AG09319 (cell line): ENCODE measurements around the gene PSMA2.

Experiments used
- DNase-seq: peaks from one replicate; pipeline ENCODE4 v3.0.0-alpha.2; 2010; ENCODE audit warnings: low read depth; ENCODE audit errors: extremely low read depth
- TF ChIP-seq, protein P1 (sequence below): IDR thresholded peaks from 2 replicates; pipeline ENCODE4 v1.5.1; 2011; ENCODE audit warnings: low read depth, mild to moderate bottlenecking, inconsistent platforms, low read length, moderate library complexity

PSMA2 gene

DNA sequence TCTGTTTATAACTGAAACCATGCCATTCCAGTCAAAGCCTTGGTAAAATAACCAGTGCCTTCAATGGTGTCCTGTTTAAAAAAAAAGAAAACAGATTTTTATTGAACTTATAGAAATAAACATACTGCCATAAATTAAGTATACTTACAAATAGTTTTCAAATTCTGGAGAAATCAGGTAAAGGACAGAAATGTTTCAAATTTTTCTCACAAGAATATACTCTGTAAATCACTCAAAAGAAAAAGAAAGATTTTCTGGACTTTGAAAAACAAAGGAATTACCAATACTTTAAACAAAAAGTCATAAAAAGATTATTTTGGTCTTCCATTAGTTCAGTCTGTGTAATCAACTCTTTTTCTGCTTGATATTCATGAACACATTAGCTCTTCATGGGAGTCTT lies 24.1 kb upstream of the PSMA2 start:
- DNase-seq, result no peak
- TF ChIP-seq, protein P1, sequence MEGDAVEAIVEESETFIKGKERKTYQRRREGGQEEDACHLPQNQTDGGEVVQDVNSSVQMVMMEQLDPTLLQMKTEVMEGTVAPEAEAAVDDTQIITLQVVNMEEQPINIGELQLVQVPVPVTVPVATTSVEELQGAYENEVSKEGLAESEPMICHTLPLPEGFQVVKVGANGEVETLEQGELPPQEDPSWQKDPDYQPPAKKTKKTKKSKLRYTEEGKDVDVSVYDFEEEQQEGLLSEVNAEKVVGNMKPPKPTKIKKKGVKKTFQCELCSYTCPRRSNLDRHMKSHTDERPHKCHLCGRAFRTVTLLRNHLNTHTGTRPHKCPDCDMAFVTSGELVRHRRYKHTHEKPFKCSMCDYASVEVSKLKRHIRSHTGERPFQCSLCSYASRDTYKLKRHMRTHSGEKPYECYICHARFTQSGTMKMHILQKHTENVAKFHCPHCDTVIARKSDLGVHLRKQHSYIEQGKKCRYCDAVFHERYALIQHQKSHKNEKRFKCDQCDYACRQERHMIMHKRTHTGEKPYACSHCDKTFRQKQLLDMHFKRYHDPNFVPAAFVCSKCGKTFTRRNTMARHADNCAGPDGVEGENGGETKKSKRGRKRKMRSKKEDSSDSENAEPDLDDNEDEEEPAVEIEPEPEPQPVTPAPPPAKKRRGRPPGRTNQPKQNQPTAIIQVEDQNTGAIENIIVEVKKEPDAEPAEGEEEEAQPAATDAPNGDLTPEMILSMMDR, result no peak

DNA sequence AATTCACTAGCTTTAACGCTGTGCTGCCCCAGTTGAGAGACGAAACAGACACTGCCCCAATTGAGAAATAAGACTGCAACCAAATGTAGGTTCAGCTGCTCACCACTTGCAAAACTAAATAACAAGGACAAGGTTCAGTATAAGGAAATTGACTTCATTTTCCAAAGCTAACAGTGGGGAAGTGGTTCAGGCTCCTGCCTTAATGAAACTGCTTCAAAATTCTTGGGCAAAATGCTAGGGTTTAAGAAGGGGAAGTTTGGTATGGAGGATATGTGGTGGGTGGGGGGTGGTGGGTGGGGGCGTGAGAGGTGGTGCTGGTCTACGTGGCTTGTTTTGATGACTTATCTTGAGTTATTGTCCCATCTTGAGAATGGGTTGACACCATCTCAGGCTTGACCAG lies 22.0 kb upstream of the PSMA2 start:
- TF ChIP-seq, protein P1, result no peak
- no peak for DNase-seq

GRCh38 chr7:42952328-42952727 lies 20.4 kb upstream of the PSMA2 start:
- TF ChIP-seq, protein P1, result no peak
- no peak for DNase-seq

DNA sequence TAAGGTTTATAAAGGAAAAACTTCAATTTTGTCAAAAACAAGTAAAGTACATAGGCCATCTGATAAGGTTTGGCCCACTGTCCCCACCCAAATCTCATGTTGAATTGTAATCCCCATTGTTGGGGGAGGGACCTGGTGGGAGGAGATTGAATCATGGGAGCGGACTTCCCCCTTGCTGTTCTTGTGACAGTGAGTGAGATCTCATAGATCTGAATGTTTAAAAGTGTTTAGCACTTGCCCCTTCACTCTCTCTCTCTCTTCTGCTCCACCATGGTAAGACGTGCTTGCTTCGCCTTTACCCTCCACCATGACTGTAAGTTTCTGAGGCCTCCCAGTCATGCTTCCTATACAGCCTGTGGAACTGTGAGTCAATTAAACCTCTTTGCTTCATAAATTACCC lies 18.4 kb upstream of the PSMA2 start:
- TF ChIP-seq, protein P1, result no peak
- no peak for DNase-seq

- no peak for DNase-seq
Measured at GRCh38 chr7:42947521-42947920, 15.5 kb upstream of the PSMA2 start.

GRCh38 chr7:42946627-42946950 lies 14.6 kb upstream of the PSMA2 start:
- TF ChIP-seq, protein P1, result no peak
- DNase-seq, result no peak

More at GRCh38 chr7:42947521-42947920, 15.5 kb upstream of the PSMA2 start:
- TF ChIP-seq, protein P1, result no peak

DNA sequence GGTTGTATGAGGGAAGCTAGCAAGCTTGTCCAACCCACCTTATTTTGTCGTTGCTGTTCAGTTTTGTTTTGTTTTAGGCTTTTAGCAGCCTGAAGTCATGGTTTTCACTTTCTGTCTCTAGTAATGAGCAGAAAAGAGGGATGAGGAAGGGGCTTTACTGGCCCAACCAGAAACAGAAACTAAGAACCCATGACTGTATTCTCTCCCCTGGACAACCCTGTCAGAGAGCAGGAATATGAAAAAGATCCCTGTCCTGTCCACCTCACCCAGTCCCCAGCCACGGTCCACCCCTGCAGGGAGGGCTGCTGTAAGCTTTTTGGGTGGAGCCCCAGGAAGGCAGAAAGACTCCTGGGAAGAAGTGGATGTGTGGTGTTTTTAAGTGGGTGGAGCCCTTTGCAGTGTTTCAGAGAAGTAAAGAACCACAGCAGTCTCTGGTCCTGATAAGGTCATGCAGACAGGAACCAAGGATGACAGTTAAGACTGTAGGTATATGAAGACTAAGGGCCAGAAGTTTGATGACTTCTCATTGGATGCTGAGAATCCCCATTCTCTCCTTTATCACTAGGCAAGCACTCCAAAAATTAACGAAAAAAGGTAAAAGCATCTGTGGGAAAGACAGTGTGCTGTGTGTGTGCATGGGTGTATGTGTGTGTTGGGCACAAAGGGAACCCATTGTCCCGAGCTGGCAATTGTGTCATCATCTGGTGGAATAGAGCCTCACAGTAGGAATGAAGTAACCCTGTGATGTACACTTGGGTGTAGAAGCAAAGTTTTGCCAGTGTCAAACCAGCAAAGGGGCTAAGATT lies 14.1 kb upstream of the PSMA2 start:
- TF ChIP-seq, protein P1, result no peak
- no peak for DNase-seq
